ENCODE results near the gene CHRDL2. TPM values are rescaled to one million over a fixed set of nuclear protein-coding genes. Genes with fewer than 3 reads are reported as not detected.
A peak's percentile ranks its signal among the peaks of the same experiment; 100 is the strongest.

The CHRDL2 gene
- total and polyA plus RNA-seq, 2 donors from 2014 or later = 2.0 to 3.9 TPM

- TF ChIP-seq CTCF (IDR thresholded peaks at IDR 0.05; ENCODE audit: borderline replicate concordance, extremely low read depth, insufficient read depth) = no peak
- no peaks in the 10 kb centered on the region for H3K36me3 ChIP-seq (ENCODE audit: control insufficient read depth in 2 of 3, insufficient read depth in 3 of 3, low read length in 3 of 3)
- FAIRE-seq = no peak
- no peaks in the 10 kb centered on the region for H3K27me3 ChIP-seq (ENCODE audit: control insufficient read depth, insufficient read depth, low read length)
- DNase-seq = peak in 1 of 5 donors; percentile 2
- no peaks in the 10 kb centered on the region for H3K4me1 ChIP-seq (ENCODE audit: control insufficient read depth in 2 of 3, insufficient read depth in 2 of 3, low read depth in 1 of 3, low read length in 3 of 3)
- H3K9me3 ChIP-seq (ENCODE audit: control insufficient read depth in 2 of 3, insufficient read depth in 1 of 3, low read length in 3 of 3) = no peaks in the 10 kb centered on the region
- H3K27ac ChIP-seq (ENCODE audit: low read depth in 2 of 2, low read length in 2 of 2) = no peak overlapping the region
- H3K9ac ChIP-seq (ENCODE audit: low read length in 3 of 3) = no peak overlapping the region
- intact Hi-C loops (cut with DNase I) = no loop called here
- H3K4me3 ChIP-seq (ENCODE audit: low read length in 3 of 3) = no peak overlapping the region
Observed at GRCh38 chr11:74687237-74688023, 43.8 kb downstream of the CHRDL2 start.

- H3K4me1 ChIP-seq (ENCODE audit: control insufficient read depth in 2 of 3, insufficient read depth in 2 of 3, low read depth in 1 of 3, low read length in 3 of 3) = peaks cover 0 to 4% (median 0%) of the 10 kb centered on the region in 3 donors
- DNase-seq (peak in 1 of 5 donors; percentile 8), FAIRE-seq (no peak)
- H3K4me3 ChIP-seq (ENCODE audit: low read length in 3 of 3) = no peak overlapping the region
- H3K9me3 ChIP-seq (ENCODE audit: control insufficient read depth in 2 of 3, insufficient read depth in 1 of 3, low read length in 3 of 3) = no peaks in the 10 kb centered on the region
- no peaks in the 10 kb centered on the region for H3K36me3 ChIP-seq (ENCODE audit: control insufficient read depth in 2 of 3, insufficient read depth in 3 of 3, low read length in 3 of 3)
- no peak overlapping the region for H3K9ac ChIP-seq (ENCODE audit: low read length in 3 of 3)
- TF ChIP-seq CTCF (IDR thresholded peaks at IDR 0.05; ENCODE audit: borderline replicate concordance, extremely low read depth, insufficient read depth) = no peak
- no peak overlapping the region for H3K27ac ChIP-seq (ENCODE audit: low read depth in 2 of 2, low read length in 2 of 2)
- H3K27me3 ChIP-seq (ENCODE audit: control insufficient read depth, insufficient read depth, low read length) = no peaks in the 10 kb centered on the region
- intact Hi-C loops (cut with DNase I) = no loop called here
Observed at GRCh38 chr11:74686792-74687191, 44.4 kb downstream of the CHRDL2 start.

DNA sequence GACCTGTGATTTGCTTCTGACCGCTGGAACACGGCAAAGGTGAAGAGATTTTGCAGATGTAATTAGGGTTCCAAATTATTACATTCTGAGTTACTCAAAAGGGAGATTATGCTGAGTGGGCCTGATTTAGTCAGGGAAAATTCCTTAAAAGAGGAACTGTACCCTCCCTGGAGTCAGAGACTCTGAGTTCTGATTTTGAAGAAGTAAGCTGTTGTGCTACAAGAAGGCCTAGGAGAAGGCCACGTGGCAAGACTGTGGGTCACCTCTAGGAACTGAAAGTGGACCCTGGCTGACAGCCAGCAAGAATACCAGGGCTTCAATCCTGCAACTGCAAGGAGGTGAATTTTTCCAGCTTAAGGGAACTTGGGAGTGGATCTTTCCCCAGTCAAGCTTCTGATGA, 45.3 kb downstream of the CHRDL2 start:
- FAIRE-seq (no peak), DNase-seq (peak in 1 of 5 donors; percentile 10)
- no peaks in the 10 kb centered on the region for H3K27me3 ChIP-seq (ENCODE audit: control insufficient read depth, insufficient read depth, low read length)
- no peaks in the 10 kb centered on the region for H3K36me3 ChIP-seq (ENCODE audit: control insufficient read depth in 2 of 3, insufficient read depth in 3 of 3, low read length in 3 of 3)
- H3K4me1 ChIP-seq (ENCODE audit: control insufficient read depth in 2 of 3, insufficient read depth in 2 of 3, low read depth in 1 of 3, low read length in 3 of 3) = peaks cover 0 to 6% (median 0%) of the 10 kb centered on the region in 3 donors
- TF ChIP-seq CTCF (IDR thresholded peaks at IDR 0.05; ENCODE audit: borderline replicate concordance, extremely low read depth, insufficient read depth) = no peak
- no peak overlapping the region for H3K4me3 ChIP-seq (ENCODE audit: low read length in 3 of 3)
- intact Hi-C loops (cut with DNase I) = no loop called here
- no peaks in the 10 kb centered on the region for H3K9me3 ChIP-seq (ENCODE audit: control insufficient read depth in 2 of 3, insufficient read depth in 1 of 3, low read length in 3 of 3)
- no peak overlapping the region for H3K27ac ChIP-seq (ENCODE audit: low read depth in 2 of 2, low read length in 2 of 2)
- H3K9ac ChIP-seq (ENCODE audit: low read length in 3 of 3) = no peak overlapping the region
